GM12891 (cell line): ENCODE data around the gene MEPCE.
"Not testable (repeated sequence)": the region's sequence is repeated elsewhere in the genome, so short reads cannot be mapped to it uniquely, and the experiment has no call there.

Source experiments
- DNase-seq: peaks from one replicate; pipeline ENCODE4 v3.0.0; 2011; ENCODE audit warnings: low spot score; ENCODE audit not compliant: insufficient read length
- FAIRE-seq: peaks from 2 replicates; lab custom pipeline; 2011; peaks lifted over from hg19 to GRCh38; lab: Jason Lieb, UNC
- PAX5 ChIP-seq: IDR thresholded peaks from 2 replicates; pipeline ENCODE4 v1.6.1; 2011; ENCODE audit warnings: low read length, moderate library complexity, mild to moderate bottlenecking; ENCODE audit not compliant: insufficient read depth, severe bottlenecking
- POLR2A ChIP-seq: IDR thresholded peaks from 2 replicates; pipeline ENCODE4 v1.6.1; 2011; ENCODE audit warnings: low read depth, low read length, control low read depth
- POLR2AphosphoS5 ChIP-seq: IDR thresholded peaks from 2 replicates; pipeline ENCODE4 v1.6.1; 2011; ENCODE audit warnings: low read depth, low read length, control low read depth
- POU2F2 ChIP-seq: IDR thresholded peaks from 2 replicates; pipeline ENCODE4 v1.6.1; 2011; ENCODE audit warnings: low read depth, mild to moderate bottlenecking, control low read depth, low read length, moderate library complexity
- SPI1 ChIP-seq: IDR thresholded peaks from 2 replicates; pipeline ENCODE4 v1.6.1; 2011; ENCODE audit warnings: low read depth, low read length, control low read depth
- TAF1 ChIP-seq: IDR thresholded peaks from 2 replicates; pipeline ENCODE4 v1.6.1; 2011; ENCODE audit warnings: low read depth, low read length, control low read depth

Gene MEPCE

DNA sequence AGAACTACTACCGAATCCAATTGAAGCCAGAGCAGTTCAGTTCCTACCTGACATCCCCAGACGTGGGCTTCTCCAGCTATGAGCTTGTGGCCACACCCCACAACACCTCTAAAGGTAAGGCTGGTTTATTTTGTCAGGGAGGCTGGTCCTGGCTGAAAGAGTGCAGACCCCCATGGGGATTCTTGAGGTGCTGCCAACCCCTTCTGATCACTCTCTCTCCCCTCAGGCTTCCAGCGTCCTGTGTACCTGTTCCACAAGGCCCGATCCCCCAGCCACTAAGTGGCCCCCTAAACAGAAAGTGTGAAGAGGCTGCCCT lies 3.6 kb downstream of the MEPCE start:
- TF ChIP-seq POLR2A, result peak; percentile 56; the same call in 1 of the 2 replicates
- no peak for TF ChIP-seq PAX5
- FAIRE-seq (no peak), DNase-seq (no peak)

- no peak for DNase-seq
- FAIRE-seq, result no peak
These were observed 4.1 kb downstream of the MEPCE start for GRCh38 chr7:100433592-100434296.

GRCh38 chr7:100434297-100435144 lies 4.9 kb downstream of the MEPCE start:
- FAIRE-seq, result no peak
- no peak for DNase-seq
- no peak for TF ChIP-seq TAF1
- no peak for TF ChIP-seq PAX5
- no peak for TF ChIP-seq POU2F2
- TF ChIP-seq SPI1, result no peak
- no peak; the same call in none of the 2 replicates for TF ChIP-seq POLR2AphosphoS5
- no peak for TF ChIP-seq POLR2A

More at GRCh38 chr7:100433592-100434296, 4.1 kb downstream of the MEPCE start:
- TF ChIP-seq SPI1, result no peak
- TF ChIP-seq POLR2A, result peak; percentile 28; the same call in 1 of the 2 replicates
- TF ChIP-seq POU2F2, result no peak
- TF ChIP-seq TAF1, result no peak
- no peak for TF ChIP-seq PAX5
- no peak for TF ChIP-seq POLR2AphosphoS5

GRCh38 chr7:100435401-100436304 lies 6.0 kb downstream of the MEPCE start:
- TF ChIP-seq POLR2A (peak; percentile 64), POLR2AphosphoS5 (peak; percentile 36; the same call in 1 of the 2 replicates), PAX5 (no peak), POU2F2 (no peak; the same call in 1 of the 2 replicates), TAF1 (peak; percentile 36; the same call in 1 of the 2 replicates)
- FAIRE-seq (no peak), DNase-seq (no peak)

GRCh38 chr7:100437150-100438100 lies 7.8 kb downstream of the MEPCE start:
- FAIRE-seq (no peak), DNase-seq (no peak)
- TF ChIP-seq POLR2AphosphoS5 (no peak), POLR2A (no peak), TAF1 (no peak), SPI1 (no peak), POU2F2 (no peak), PAX5 (no peak)

GRCh38 chr7:100438172-100438571 lies 8.5 kb downstream of the MEPCE start:
- FAIRE-seq, result no peak
- no peak for TF ChIP-seq POLR2A
- TF ChIP-seq POU2F2, result no peak
- TF ChIP-seq PAX5, result no peak
- no peak for TF ChIP-seq TAF1
- no peak for TF ChIP-seq SPI1
- no peak for TF ChIP-seq POLR2AphosphoS5

DNA sequence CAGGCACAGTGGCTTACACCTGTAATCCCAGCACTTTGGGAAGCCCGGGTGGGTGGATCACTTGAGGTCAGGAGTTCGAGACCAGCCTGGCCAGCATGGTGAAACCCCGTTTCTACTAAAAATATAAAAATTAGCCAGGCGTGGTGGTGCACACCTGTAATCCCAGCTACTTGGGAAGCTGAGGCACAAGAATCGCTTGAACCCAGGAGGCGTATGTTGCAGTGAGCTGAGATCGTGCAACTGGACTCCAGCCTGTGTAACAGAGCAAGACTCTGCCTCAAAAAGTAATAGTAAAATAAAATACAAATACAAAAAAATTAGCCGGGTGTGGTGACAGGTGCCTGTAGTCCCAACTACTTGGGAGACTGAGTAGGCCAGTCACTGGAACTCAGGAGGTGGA lies 9.1 kb downstream of the MEPCE start:
- not testable (repeated sequence) for DNase-seq, FAIRE-seq

More at GRCh38 chr7:100438172-100438571, 8.5 kb downstream of the MEPCE start:
- no peak for DNase-seq

DNA sequence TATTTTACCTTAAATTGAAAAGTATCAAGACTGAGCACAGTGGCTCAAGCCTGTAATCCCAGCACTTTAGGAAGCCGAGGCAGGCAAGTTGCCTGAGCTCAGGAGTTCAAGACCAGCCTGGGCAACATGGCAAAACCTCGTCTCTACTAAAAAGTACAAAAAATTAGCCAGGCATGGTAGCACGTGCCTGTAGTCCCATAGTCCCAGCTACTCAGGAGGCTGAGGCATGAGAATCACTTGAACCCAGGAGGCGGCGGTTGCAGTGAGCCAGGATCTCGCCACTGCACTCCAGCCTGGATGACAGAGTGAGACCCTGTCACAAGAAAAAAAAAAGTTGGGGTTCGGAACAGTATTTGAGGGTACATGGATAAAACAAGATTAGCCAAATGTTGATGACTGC lies 9.6 kb downstream of the MEPCE start:
- not testable (repeated sequence) for FAIRE-seq, DNase-seq

- DNase-seq (no peak), FAIRE-seq (no peak)
- TF ChIP-seq PAX5, result no peak
- no peak for TF ChIP-seq POU2F2
- TF ChIP-seq POLR2A, result no peak
- TF ChIP-seq SPI1, result no peak
- TF ChIP-seq TAF1, result no peak
- no peak for TF ChIP-seq POLR2AphosphoS5
These were observed 12.3 kb downstream of the MEPCE start for GRCh38 chr7:100441641-100442535.
